Ovary (tissue), 3 donors: ENCODE results near the gene P2RX6.

Experiments used
- CTCF ChIP-seq, 3 donors: fragments of 450-650 bp in 2 of 3; fragments of 200-600 bp in 1 of 3; IDR thresholded peaks; one replicate each; pipeline versions ENCODE4 v1.5.1 to v1.8.0; 2016 to 2022; ENCODE audit warnings: antibody characterized with exemption in 3 of 3, mild to moderate bottlenecking in 1 of 3
- POLR2A ChIP-seq: fragments of 450-650 bp; IDR thresholded peaks from one replicate; pipeline ENCODE4 v1.6.1; 2017; ENCODE audit warnings: antibody characterized with exemption, mild to moderate bottlenecking, moderate library complexity
- donor health status: DM: no; HTN: no; CAD: no.

- TF ChIP-seq CTCF (IDR thresholded peaks at IDR 0.05) (no peak), POLR2A (no peak)
Measured at GRCh38 chr22:21022507-21022906, 7.5 kb downstream of the P2RX6 start.
